Measurements from ENCODE around the gene SHISAL1.

SHISAL1 gene

GRCh38 chr22:44301039-44301438 lies 11.7 kb downstream of the SHISAL1 start:
- no peaks in the 10 kb centered on the region for H4K20me1 ChIP-seq (ENCODE audit: insufficient read depth)
- no peaks in the 10 kb centered on the region for H3K79me2 ChIP-seq (ENCODE audit: insufficient read depth, low read depth)
- TF ChIP-seq CTCF (conservative IDR thresholded peaks at IDR 0.05; ENCODE audit: low read depth, low read length): no peak

GRCh38 chr22:44299124-44299523 lies 13.6 kb downstream of the SHISAL1 start:
- H3K27me3 ChIP-seq (ENCODE audit: insufficient read depth, low read depth): no peaks in the 10 kb centered on the region; the same call in 1 of the 2 replicates
- no peaks in the 10 kb centered on the region for H3K4me1 ChIP-seq (ENCODE audit: low read depth, poor library complexity, severe bottlenecking)
- H3K79me2 ChIP-seq (ENCODE audit: insufficient read depth, low read depth): no peaks in the 10 kb centered on the region
- no peak overlapping the region for H3K27ac ChIP-seq
- no peak for TF ChIP-seq CTCF (conservative IDR thresholded peaks at IDR 0.05; ENCODE audit: low read depth, low read length)
- no peak overlapping the region for H3K9ac ChIP-seq
- no peaks in the 10 kb centered on the region for H4K20me1 ChIP-seq (ENCODE audit: insufficient read depth)
- no peak overlapping the region for H2AFZ ChIP-seq (ENCODE audit: low read depth)
- no peak overlapping the region for H3K4me2 ChIP-seq
- no peaks in the 10 kb centered on the region for H3K36me3 ChIP-seq (ENCODE audit: insufficient read depth)
- no peak overlapping the region for H3K4me3 ChIP-seq (IDR thresholded peaks at IDR 0.05; ENCODE audit: insufficient read depth, low read depth, low read length)

More at GRCh38 chr22:44301039-44301438, 11.7 kb downstream of the SHISAL1 start:
- Histone ChIP-seq H3K4me2 (no peak overlapping the region), H3K27ac (no peak overlapping the region), H2AFZ (ENCODE audit: low read depth) (no peak overlapping the region), H3K27me3 (ENCODE audit: insufficient read depth, low read depth) (no peaks in the 10 kb centered on the region), H3K4me3 (IDR thresholded peaks at IDR 0.05; ENCODE audit: insufficient read depth, low read depth, low read length) (no peak overlapping the region), H3K9ac (no peak overlapping the region), H3K4me1 (ENCODE audit: low read depth, poor library complexity, severe bottlenecking) (no peaks in the 10 kb centered on the region), H3K36me3 (ENCODE audit: insufficient read depth) (no peaks in the 10 kb centered on the region)

GRCh38 chr22:44298406-44299091 lies 14.2 kb downstream of the SHISAL1 start:
- Histone ChIP-seq H2AFZ (ENCODE audit: low read depth) (no peak overlapping the region), H3K9ac (no peak overlapping the region)

GRCh38 chr22:44297470-44298061 lies 15.2 kb downstream of the SHISAL1 start:
- Histone ChIP-seq H3K4me1 (ENCODE audit: low read depth, poor library complexity, severe bottlenecking) (no peaks in the 10 kb centered on the region), H3K79me2 (ENCODE audit: insufficient read depth, low read depth) (no peaks in the 10 kb centered on the region), H4K20me1 (ENCODE audit: insufficient read depth) (no peaks in the 10 kb centered on the region), H2AFZ (ENCODE audit: low read depth) (no peak overlapping the region), H3K4me3 (IDR thresholded peaks at IDR 0.05; ENCODE audit: insufficient read depth, low read depth, low read length) (no peak overlapping the region), H3K36me3 (ENCODE audit: insufficient read depth) (no peaks in the 10 kb centered on the region), H3K9ac (no peak overlapping the region), H3K27ac (no peak overlapping the region), H3K27me3 (ENCODE audit: insufficient read depth, low read depth) (no peaks in the 10 kb centered on the region; the same call in 1 of the 2 replicates), H3K4me2 (no peak overlapping the region)
- no peak for TF ChIP-seq CTCF (conservative IDR thresholded peaks at IDR 0.05; ENCODE audit: low read depth, low read length)

More at GRCh38 chr22:44298406-44299091, 14.2 kb downstream of the SHISAL1 start:
- H3K79me2 ChIP-seq (ENCODE audit: insufficient read depth, low read depth): no peaks in the 10 kb centered on the region
- no peaks in the 10 kb centered on the region for H4K20me1 ChIP-seq (ENCODE audit: insufficient read depth)
- H3K36me3 ChIP-seq (ENCODE audit: insufficient read depth): no peaks in the 10 kb centered on the region
- no peak overlapping the region for H3K27ac ChIP-seq
- H3K4me2 ChIP-seq: no peak overlapping the region
- no peaks in the 10 kb centered on the region; the same call in 1 of the 2 replicates for H3K27me3 ChIP-seq (ENCODE audit: insufficient read depth, low read depth)
- H3K4me3 ChIP-seq (IDR thresholded peaks at IDR 0.05; ENCODE audit: insufficient read depth, low read depth, low read length): no peak overlapping the region
- TF ChIP-seq CTCF (conservative IDR thresholded peaks at IDR 0.05; ENCODE audit: low read depth, low read length): no peak
- H3K4me1 ChIP-seq (ENCODE audit: low read depth, poor library complexity, severe bottlenecking): no peaks in the 10 kb centered on the region

Data from KMS-11 (cell line).